Astrocyte (in vitro differentiated cells and primary cell): ENCODE results near the gene UCN3. TPM values are rescaled to one million over a fixed set of nuclear protein-coding genes. Genes with fewer than 3 reads are reported as not detected.

Source experiments
- DNase-seq: peaks from one replicate; pipeline ENCODE4 v3.0.0-alpha.2; 2010; ENCODE audit warnings: low read depth
- FAIRE-seq: peaks from 2 replicates; lab custom pipeline; 2011; peaks lifted over from hg19 to GRCh38; lab: Jason Lieb, UNC
- H2AFZ ChIP-seq: 2 replicates; pipeline ENCODE4 v1.6.0; 2012; ENCODE audit warnings: low read depth, low read length, inconsistent platforms
- H3K27ac ChIP-seq: 2 replicates; pipeline ENCODE4 v1.5.1; 2011; ENCODE audit warnings: low read depth, low read length, inconsistent platforms
- H3K27me3 ChIP-seq: 2 replicates; pipeline ENCODE4 v1.6.0; 2011; ENCODE audit warnings: low read length, inconsistent platforms; ENCODE audit not compliant: insufficient read depth
- H3K36me3 ChIP-seq: 2 replicates; pipeline ENCODE4 v1.5.1; 2011; ENCODE audit warnings: low read length, inconsistent platforms; ENCODE audit not compliant: insufficient read depth
- H3K4me1 ChIP-seq: 2 replicates; pipeline ENCODE4 v1.5.1; 2011; ENCODE audit warnings: low read length, inconsistent platforms; ENCODE audit not compliant: insufficient read depth
- H3K4me2 ChIP-seq: 2 replicates; pipeline ENCODE4 v1.6.0; 2012; ENCODE audit warnings: low read length, inconsistent platforms
- H3K4me3 ChIP-seq: 2 replicates; pipeline ENCODE4 v1.5.1; 2011; ENCODE audit warnings: low read depth, mild to moderate bottlenecking, low read length, inconsistent platforms; ENCODE audit not compliant: insufficient read depth
- H3K79me2 ChIP-seq: 2 replicates; pipeline ENCODE4 v1.6.0; 2012; ENCODE audit warnings: mild to moderate bottlenecking, low read length, inconsistent platforms; ENCODE audit not compliant: insufficient read depth
- H3K9ac ChIP-seq: 2 replicates; pipeline ENCODE4 v1.6.0; 2012; ENCODE audit warnings: mild to moderate bottlenecking, low read length, inconsistent platforms
- H3K9me3 ChIP-seq: 2 replicates; pipeline ENCODE4 v1.5.1; 2012; ENCODE audit warnings: low read depth, mild to moderate bottlenecking, low read length, inconsistent platforms; ENCODE audit not compliant: insufficient read depth
- H4K20me1 ChIP-seq: 2 replicates; pipeline ENCODE4 v1.6.0; 2012; ENCODE audit warnings: low read length, inconsistent platforms; ENCODE audit not compliant: insufficient read depth
- H3K27ac Mint-ChIP-seq: one replicate; pipeline ENCODE4 v1.8.0; 2021; ENCODE audit warnings: mild to moderate bottlenecking, mixed read lengths; ENCODE audit not compliant: unreplicated experiment
- H3K27me3 Mint-ChIP-seq: one replicate; pipeline ENCODE4 v1.8.0; 2021; ENCODE audit warnings: low read depth, mixed read lengths; ENCODE audit not compliant: unreplicated experiment
- H3K36me3 Mint-ChIP-seq: one replicate; pipeline ENCODE4 v1.8.0; 2021; ENCODE audit warnings: low read depth, mixed read lengths; ENCODE audit not compliant: unreplicated experiment
- H3K4me1 Mint-ChIP-seq: one replicate; pipeline ENCODE4 v1.8.0; 2021; ENCODE audit warnings: low read depth, mixed read lengths; ENCODE audit not compliant: unreplicated experiment
- H3K4me3 Mint-ChIP-seq: one replicate; pipeline ENCODE4 v1.8.0; 2021; ENCODE audit warnings: mild to moderate bottlenecking, moderate library complexity, mixed read lengths; ENCODE audit not compliant: unreplicated experiment
- H3K9me3 Mint-ChIP-seq: one replicate; pipeline ENCODE4 v1.8.0; 2021; ENCODE audit warnings: mild to moderate bottlenecking, mixed read lengths; ENCODE audit not compliant: unreplicated experiment
- EZH2 ChIP-seq: IDR thresholded peaks from 2 replicates; pipeline ENCODE4 v1.6.1; 2012; ENCODE audit warnings: mild to moderate bottlenecking, low read length, inconsistent platforms; ENCODE audit not compliant: insufficient read depth
- total RNA-seq: library from RNA; stranded (reverse); gene quantifications from 2 replicates; pipeline ENCODE4 v1.2.1, GENCODE V29; 2021
- TF ChIP-seq, protein P1 (sequence below): IDR thresholded peaks from 2 replicates; pipeline ENCODE4 v1.5.1; 2011; ENCODE audit warnings: low read depth, mild to moderate bottlenecking, inconsistent platforms, low read length, moderate library complexity; ENCODE audit not compliant: insufficient read depth

Gene UCN3
- total RNA-seq, 1 donor from 2014 or later = not detected

DNA sequence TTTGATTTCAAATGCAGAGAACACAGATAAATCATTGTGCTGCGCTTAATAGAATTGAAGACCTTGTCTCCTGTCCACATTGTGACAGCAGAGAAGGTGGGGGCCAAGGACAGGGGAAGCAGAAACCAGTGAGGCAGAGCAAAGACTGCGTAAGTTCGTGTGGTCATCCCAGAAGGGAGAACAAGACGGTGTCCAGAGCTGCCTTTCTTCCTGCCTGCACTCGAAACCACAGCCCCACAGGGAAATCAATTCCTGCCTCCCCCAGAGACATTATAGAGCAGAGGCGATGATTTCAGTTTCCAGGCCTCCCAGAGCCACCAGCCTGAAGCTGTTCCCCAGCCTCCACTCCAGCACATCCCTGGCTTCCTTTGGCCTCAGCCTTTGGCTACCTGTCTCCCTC lies 39.7 kb upstream of the UCN3 start:
- Histone ChIP-seq H3K4me1 (no peaks in the 10 kb centered on the region), H3K27me3 (peaks cover 4% of the 10 kb centered on the region), H3K36me3 (no peaks in the 10 kb centered on the region), H3K27ac (no peak overlapping the region), H3K9ac (no peak overlapping the region), H3K4me2 (no peak overlapping the region), H3K4me3 (no peak overlapping the region), H3K79me2 (no peaks in the 10 kb centered on the region), H4K20me1 (no peaks in the 10 kb centered on the region), H3K9me3 (peaks cover 3% of the 10 kb centered on the region), H2AFZ (no peak overlapping the region)
- Mint-ChIP-seq H3K27ac (no peak overlapping the region), H3K27me3 (peaks cover 3% of the 10 kb centered on the region), H3K4me1 (no peaks in the 10 kb centered on the region), H3K9me3 (no peaks in the 10 kb centered on the region), H3K36me3 (no peaks in the 10 kb centered on the region), H3K4me3 (no peak overlapping the region)
- TF ChIP-seq, protein P1, sequence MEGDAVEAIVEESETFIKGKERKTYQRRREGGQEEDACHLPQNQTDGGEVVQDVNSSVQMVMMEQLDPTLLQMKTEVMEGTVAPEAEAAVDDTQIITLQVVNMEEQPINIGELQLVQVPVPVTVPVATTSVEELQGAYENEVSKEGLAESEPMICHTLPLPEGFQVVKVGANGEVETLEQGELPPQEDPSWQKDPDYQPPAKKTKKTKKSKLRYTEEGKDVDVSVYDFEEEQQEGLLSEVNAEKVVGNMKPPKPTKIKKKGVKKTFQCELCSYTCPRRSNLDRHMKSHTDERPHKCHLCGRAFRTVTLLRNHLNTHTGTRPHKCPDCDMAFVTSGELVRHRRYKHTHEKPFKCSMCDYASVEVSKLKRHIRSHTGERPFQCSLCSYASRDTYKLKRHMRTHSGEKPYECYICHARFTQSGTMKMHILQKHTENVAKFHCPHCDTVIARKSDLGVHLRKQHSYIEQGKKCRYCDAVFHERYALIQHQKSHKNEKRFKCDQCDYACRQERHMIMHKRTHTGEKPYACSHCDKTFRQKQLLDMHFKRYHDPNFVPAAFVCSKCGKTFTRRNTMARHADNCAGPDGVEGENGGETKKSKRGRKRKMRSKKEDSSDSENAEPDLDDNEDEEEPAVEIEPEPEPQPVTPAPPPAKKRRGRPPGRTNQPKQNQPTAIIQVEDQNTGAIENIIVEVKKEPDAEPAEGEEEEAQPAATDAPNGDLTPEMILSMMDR = no peak
- no peak for TF ChIP-seq EZH2
- FAIRE-seq = no peak
- no peak for DNase-seq

DNA sequence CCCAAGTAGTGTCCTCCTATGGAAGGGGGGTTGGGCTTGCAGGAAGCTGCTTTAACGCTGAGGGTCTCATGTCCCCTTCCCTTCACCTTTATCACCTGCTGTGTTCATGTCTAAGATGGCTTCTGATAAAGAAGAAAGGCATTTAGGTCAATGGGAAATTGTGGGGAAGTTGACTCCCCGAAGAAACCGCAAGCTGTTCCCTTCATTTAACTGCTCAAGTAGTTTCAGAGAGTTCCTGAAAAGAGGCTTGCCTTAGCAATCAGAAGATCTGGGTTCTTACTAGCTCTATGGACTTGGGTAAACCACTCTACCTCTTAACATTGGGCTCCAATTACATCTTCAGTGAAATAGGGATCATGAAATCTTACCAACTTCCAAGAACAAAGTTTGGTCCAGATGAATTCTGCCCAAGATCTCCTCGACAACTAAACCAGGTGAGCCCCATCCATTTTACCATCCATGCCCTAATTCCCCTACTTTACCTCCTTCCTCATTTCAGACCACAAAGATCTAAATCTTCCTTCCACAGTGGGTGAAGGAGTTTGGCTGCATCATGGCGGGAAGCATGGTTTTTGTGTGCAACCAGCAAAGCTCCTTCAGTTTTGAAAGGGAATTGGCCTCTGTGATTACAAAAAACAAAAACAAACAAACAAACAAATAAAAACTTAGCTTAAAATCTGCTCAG lies 30.4 kb upstream of the UCN3 start:
- H3K4me1 Mint-ChIP-seq = no peaks in the 10 kb centered on the region
- TF ChIP-seq, protein P1 = no peak
- no peak for TF ChIP-seq EZH2

DNA sequence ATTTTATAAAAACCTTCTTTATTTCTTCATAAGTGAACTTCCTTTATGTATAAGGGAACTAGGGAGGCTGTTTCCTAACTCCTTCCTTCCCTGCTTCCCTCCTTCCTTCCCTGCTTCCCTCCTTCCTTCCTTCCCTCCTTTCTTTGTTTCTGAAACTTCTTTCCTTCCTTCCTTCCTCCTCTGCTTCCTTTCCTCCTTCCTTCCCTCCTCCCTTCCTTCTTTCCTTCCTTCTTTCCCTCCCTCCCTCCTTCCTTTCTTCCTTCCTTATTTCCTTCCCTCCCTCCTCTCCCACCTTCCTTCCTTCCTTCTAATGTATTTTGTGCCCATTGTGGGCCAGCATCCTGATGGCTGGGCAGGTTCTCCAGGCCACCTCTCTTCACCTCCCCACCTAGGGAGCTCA lies 26.8 kb upstream of the UCN3 start:
- Mint-ChIP-seq H3K27me3 (peaks cover 18% of the 10 kb centered on the region), H3K36me3 (no peaks in the 10 kb centered on the region), H3K4me3 (no peak overlapping the region), H3K4me1 (no peaks in the 10 kb centered on the region), H3K9me3 (peaks cover 4% of the 10 kb centered on the region), H3K27ac (no peak overlapping the region)
- Histone ChIP-seq H3K4me1 (no peaks in the 10 kb centered on the region), H3K9me3 (peaks cover 6% of the 10 kb centered on the region), H3K4me2 (no peak overlapping the region), H4K20me1 (no peaks in the 10 kb centered on the region), H3K27ac (no peak overlapping the region), H2AFZ (no peak overlapping the region), H3K27me3 (no peaks in the 10 kb centered on the region), H3K79me2 (no peaks in the 10 kb centered on the region), H3K9ac (no peak overlapping the region), H3K36me3 (no peaks in the 10 kb centered on the region), H3K4me3 (no peak overlapping the region)
- DNase-seq = no peak
- no peak for FAIRE-seq
- TF ChIP-seq, protein P1 = no peak
- TF ChIP-seq EZH2 = no peak

More for the DNA sequence above, 30.4 kb upstream of the UCN3 start:
- H3K36me3 Mint-ChIP-seq = no peaks in the 10 kb centered on the region
- Histone ChIP-seq H4K20me1 (no peaks in the 10 kb centered on the region), H3K4me2 (no peak overlapping the region), H3K27ac (no peak overlapping the region), H3K79me2 (no peaks in the 10 kb centered on the region), H3K9me3 (peaks cover 6% of the 10 kb centered on the region), H3K4me3 (no peak overlapping the region), H3K27me3 (no peaks in the 10 kb centered on the region), H2AFZ (no peak overlapping the region), H3K36me3 (no peaks in the 10 kb centered on the region), H3K9ac (no peak overlapping the region), H3K4me1 (no peaks in the 10 kb centered on the region)
- no peak overlapping the region for H3K4me3 Mint-ChIP-seq
- no peak for FAIRE-seq
- peaks cover 11% of the 10 kb centered on the region for H3K27me3 Mint-ChIP-seq
- H3K27ac Mint-ChIP-seq = no peak overlapping the region
- DNase-seq = no peak
- peaks cover 4% of the 10 kb centered on the region for H3K9me3 Mint-ChIP-seq
